Dedifferentiated amniotic fluid mesenchymal stem cell (primary cell): ENCODE measurements around the gene MGAT3.
A peak's percentile ranks its signal among the peaks of the same experiment; 100 is the strongest.
"Not testable (repeated sequence)": the region's sequence is repeated elsewhere in the genome, so short reads cannot be mapped to it uniquely, and the experiment has no call there.

Experiments used
- DNase-seq: peaks from one replicate; pipeline ENCODE4 v3.0.0-alpha.2; 2016; ENCODE audit errors: extremely low spot score

The MGAT3 gene

GRCh38 chr22:39513791-39514190 is 57.0 kb downstream of the MGAT3 start:
- no peak for DNase-seq

GRCh38 chr22:39514373-39514973 is 57.7 kb downstream of the MGAT3 start:
- DNase-seq: no peak

GRCh38 chr22:39515266-39516050 is 58.6 kb downstream of the MGAT3 start:
- no peak for DNase-seq

- DNase-seq: no peak
These were observed 60.7 kb downstream of the MGAT3 start for GRCh38 chr22:39517470-39517869.

- no peak for DNase-seq
These were observed 61.5 kb downstream of the MGAT3 start for GRCh38 chr22:39518144-39518786.

GRCh38 chr22:39518996-39519680 is 62.3 kb downstream of the MGAT3 start:
- DNase-seq: peak; percentile 31

GRCh38 chr22:39519681-39520225 is 62.9 kb downstream of the MGAT3 start:
- peak; percentile 99 for DNase-seq

GRCh38 chr22:39520226-39521105 is 63.7 kb downstream of the MGAT3 start, which contains the start of gene ATF4:
Gene ATF4 (plus strand): TSS chr22:39520562. CDS start chr22:39521446, 884 bp downstream.
- peak; percentile 30 for DNase-seq

- peak; percentile 64 for DNase-seq
These were observed 64.5 kb downstream of the MGAT3 start for GRCh38 chr22:39521106-39521885.

GRCh38 chr22:39522091-39522490 is 65.3 kb downstream of the MGAT3 start:
- DNase-seq: not testable (repeated sequence)

GRCh38 chr22:39522567-39523300 is 65.9 kb downstream of the MGAT3 start:
- DNase-seq: no peak

GRCh38 chr22:39524089-39524752 is 67.4 kb downstream of the MGAT3 start:
- DNase-seq: no peak

- DNase-seq: no peak
These were observed 68.2 kb downstream of the MGAT3 start for GRCh38 chr22:39524753-39525657.

GRCh38 chr22:39525658-39525975 is 68.8 kb downstream of the MGAT3 start:
- no peak for DNase-seq

- DNase-seq: no peak
These were observed 69.9 kb downstream of the MGAT3 start for GRCh38 chr22:39526736-39527171.

- DNase-seq: no peak
These were observed 70.7 kb downstream of the MGAT3 start for GRCh38 chr22:39527481-39527961.

GRCh38 chr22:39528080-39528661 is 71.4 kb downstream of the MGAT3 start:
- DNase-seq: no peak
